Mesodermal cell (in vitro differentiated cells): Measurements from ENCODE around the gene YPEL4.
A peak's percentile ranks its signal among the peaks of the same experiment; 100 is the strongest.
"Not testable (repeated sequence)": the region's sequence is repeated elsewhere in the genome, so short reads cannot be mapped to it uniquely, and the experiment has no call there.

ENCODE experiments used
- H3K27ac ChIP-seq: 2 replicates; pipeline ENCODE4 v1.7.0; 2013; ENCODE audit warnings: mild to moderate bottlenecking, low read depth, low read length, moderate library complexity; ENCODE audit not compliant: severe bottlenecking
- H3K36me3 ChIP-seq: 2 replicates; pipeline ENCODE4 v1.7.1; 2013; ENCODE audit warnings: mild to moderate bottlenecking, low read length, moderate library complexity; ENCODE audit not compliant: control insufficient read depth, insufficient read depth
- H3K4me1 ChIP-seq: one replicate; pipeline ENCODE4 v1.7.1; 2013; ENCODE audit warnings: mild to moderate bottlenecking, low read length; ENCODE audit not compliant: insufficient read depth, control insufficient read depth, poor library complexity, severe bottlenecking
- H3K4me3 ChIP-seq: 2 replicates; pipeline ENCODE4 v1.7.0; 2013; ENCODE audit warnings: low read length, control low read depth, mild to moderate bottlenecking; ENCODE audit not compliant: insufficient read depth, poor library complexity, severe bottlenecking; ENCODE audit errors: extremely low read depth
- H3K9me3 ChIP-seq: 2 replicates; pipeline ENCODE4 v1.7.1; 2013; ENCODE audit warnings: mild to moderate bottlenecking, low read length, moderate library complexity; ENCODE audit not compliant: control insufficient read depth
- WGBS, 2 experiments: methylation state at CpG; one replicate each; pipeline ENCODE4 v1.1.5; 2013; ENCODE audit warnings: missing lambda C conversion rate in 2 of 2; ENCODE audit not compliant: insufficient coverage in 2 of 2; 5-methylcytosine and 5-hydroxymethylcytosine counted together

The YPEL4 gene

GRCh38 chr11:57667117-57667735 lies 17.5 kb upstream of the YPEL4 start:
- 0 to 1% methylated on average over 15 to 23 of the region's 29 CpGs for WGBS, 2 experiments
- peaks cover 7% of the 10 kb centered on the region for H3K4me1 ChIP-seq
- H3K9me3 ChIP-seq: no peaks in the 10 kb centered on the region
- H3K36me3 ChIP-seq: peaks cover 28% of the 10 kb centered on the region
- peak overlapping the region; percentile 100 for H3K27ac ChIP-seq
- H3K4me3 ChIP-seq: peak overlapping the region; percentile 99

GRCh38 chr11:57663975-57664374 lies 14.3 kb upstream of the YPEL4 start:
- peaks cover 39% of the 10 kb centered on the region for H3K36me3 ChIP-seq
- WGBS, 2 experiments: 90 to 92% methylated on average over 7 to 8 of the region's 9 CpGs
- H3K27ac ChIP-seq: no peak overlapping the region
- no peaks in the 10 kb centered on the region for H3K9me3 ChIP-seq
- H3K4me1 ChIP-seq: no peaks in the 10 kb centered on the region
- no peak overlapping the region for H3K4me3 ChIP-seq

- Histone ChIP-seq H3K36me3 (peaks cover 39% of the 10 kb centered on the region), H3K9me3 (no peaks in the 10 kb centered on the region), H3K27ac (peak overlapping the region; percentile 36), H3K4me1 (no peaks in the 10 kb centered on the region), H3K4me3 (no peak overlapping the region)
- WGBS, 2 experiments: 40 to 96% methylated on average over 1 to 4 of the region's 4 CpGs
These were observed 13.2 kb upstream of the YPEL4 start for GRCh38 chr11:57662893-57663292.

- 97 to 98% methylated on average over 6 to 11 of the region's 14 CpGs for WGBS, 2 experiments
- H3K27ac ChIP-seq: no peak overlapping the region
- H3K36me3 ChIP-seq: peaks cover 39% of the 10 kb centered on the region
- H3K4me3 ChIP-seq: no peak overlapping the region
- no peaks in the 10 kb centered on the region for H3K4me1 ChIP-seq
- H3K9me3 ChIP-seq: no peaks in the 10 kb centered on the region
These were observed 10.0 kb upstream of the YPEL4 start for GRCh38 chr11:57659669-57660068.

- Histone ChIP-seq H3K36me3 (peaks cover 39% of the 10 kb centered on the region), H3K9me3 (no peaks in the 10 kb centered on the region), H3K4me3 (peak overlapping the region; percentile 81), H3K27ac (no peak overlapping the region), H3K4me1 (no peaks in the 10 kb centered on the region)
- WGBS, 2 experiments: 0% methylated on average over 3 to 4 of the region's 8 CpGs
These were observed 8.3 kb upstream of the YPEL4 start for GRCh38 chr11:57658023-57658361.

GRCh38 chr11:57657194-57658022 lies 7.7 kb upstream of the YPEL4 start, which contains the start of gene CLP1:
TSS of gene CLP1 (plus strand) at chr11:57657762. CDS start at chr11:57659477, 1,715 bp downstream.
- peak within 1 kb of the TSS; percentile 81 for H3K4me3 ChIP-seq
- peak within 1 kb of the TSS; percentile 77 for H3K27ac ChIP-seq
- 0 to 1% methylated on average over 30 to 40 of the region's 45 CpGs for WGBS, 2 experiments
- no peaks in the 10 kb centered on the region for H3K4me1 ChIP-seq
- H3K9me3 ChIP-seq: no peaks in the 10 kb centered on the region
- H3K36me3 ChIP-seq: peaks cover 33% of the 10 kb centered on the region

- 38 to 67% methylated on average over 2 to 4 of the region's 5 CpGs for WGBS, 2 experiments
- H3K9me3 ChIP-seq: no peaks in the 10 kb centered on the region
- peak overlapping the region; percentile 77 for H3K27ac ChIP-seq
- peaks cover 27% of the 10 kb centered on the region for H3K36me3 ChIP-seq
- no peaks in the 10 kb centered on the region for H3K4me1 ChIP-seq
- peak overlapping the region; percentile 81 for H3K4me3 ChIP-seq
These were observed 7.1 kb upstream of the YPEL4 start for GRCh38 chr11:57656885-57657193.

GRCh38 chr11:57653163-57653562 lies 3.5 kb upstream of the YPEL4 start:
- Histone ChIP-seq H3K4me1 (peaks cover 25% of the 10 kb centered on the region), H3K4me3 (no peak overlapping the region), H3K27ac (no peak overlapping the region), H3K36me3 (no peaks in the 10 kb centered on the region), H3K9me3 (no peaks in the 10 kb centered on the region)
- 47 to 56% methylated on average over 1 of the region's 3 CpGs for WGBS, 2 experiments

GRCh38 chr11:57652662-57653061 lies 3.0 kb upstream of the YPEL4 start:
- 80 to 100% methylated on average over 1 to 2 of the region's 3 CpGs for WGBS, 2 experiments
- H3K36me3 ChIP-seq: no peaks in the 10 kb centered on the region
- H3K4me3 ChIP-seq: no peak overlapping the region
- H3K9me3 ChIP-seq: no peaks in the 10 kb centered on the region
- peaks cover 28% of the 10 kb centered on the region for H3K4me1 ChIP-seq
- H3K27ac ChIP-seq: no peak overlapping the region

GRCh38 chr11:57652230-57652629 lies 2.5 kb upstream of the YPEL4 start:
- H3K4me1 ChIP-seq: peaks cover 31% of the 10 kb centered on the region
- H3K36me3 ChIP-seq, H3K9me3 ChIP-seq, H3K4me3 ChIP-seq, H3K27ac ChIP-seq: not testable (repeated sequence)
- WGBS, 2 experiments: 87 to 97% methylated on average over 9 to 13 of the region's 14 CpGs

- 90 to 91% methylated on average over 7 of the region's 7 CpGs for WGBS, 2 experiments
These were observed 1.7 kb upstream of the YPEL4 start for GRCh38 chr11:57651408-57651807.

More at GRCh38 chr11:57651408-57651807, 1.7 kb upstream of the YPEL4 start:
- H3K9me3 ChIP-seq: no peaks in the 10 kb centered on the region
- H3K4me1 ChIP-seq: peaks cover 39% of the 10 kb centered on the region
- H3K36me3 ChIP-seq: no peaks in the 10 kb centered on the region
- no peak overlapping the region for H3K4me3 ChIP-seq
- no peak overlapping the region for H3K27ac ChIP-seq
